K562 (cell line): ENCODE results near the gene NALCN. TPM values are rescaled to one million over a fixed set of nuclear protein-coding genes. Genes with fewer than 3 reads are reported as not detected.

Experiments
- ATAC-seq: fragments of 200-7000 bp; cut with Tn5 transposase; 3 replicates; pipeline ENCODE4 v1.9.1; 2020; ENCODE audit warnings: moderate library complexity
- BruUV-seq: library from RNA; stranded (reverse); fragments of 400-500 nt; replicated peaks from 2 replicates; lab custom pipeline; 2021; lab: Mats Ljungman, UMichigan
- CTCF ChIA-PET: fragments of 300-600 bp; formaldehyde crosslinking; extraction: SDS; loops from one replicate; lab custom pipeline; 2021; ENCODE audit warnings: low intra/inter-chr PET ratio; lab: Yijun Ruan, JAX
- POLR2A ChIA-PET: fragments of 300-600, 350-650 bp; sonication (Branson Sonifier 250); formaldehyde crosslinking; extraction: SDS; loops from one replicate; lab custom pipeline; 2021; ENCODE audit warnings: antibody characterized with exemption, inconsistent platforms; lab: Yijun Ruan, JAX
- DNase-seq, 4 experiments: peaks; one replicate each; pipeline versions ENCODE4 v3.0.0 to v3.0.0-alpha.2; 2011 to 2018; ENCODE audit warnings: low spot score in 3 of 4, mixed read lengths in 3 of 4; ENCODE audit errors: extremely low read depth in 1 of 4
- FAIRE-seq: peaks from 2 replicates; lab custom pipeline; 2011; peaks lifted over from hg19 to GRCh38; lab: Jason Lieb, UNC
- H2AFZ ChIP-seq: 2 replicates; pipeline ENCODE4 v1.6.0; 2011; ENCODE audit warnings: low read depth, low read length, control low read depth, inconsistent platforms
- H3K27ac ChIP-seq: fragments of 200-600 bp; 3 replicates; pipeline ENCODE4 v1.8.0; 2011; ENCODE audit warnings: low read depth, mild to moderate bottlenecking, control low read depth, inconsistent platforms, low read length, moderate library complexity, mixed read lengths; ENCODE audit errors: extremely low read depth
- H3K27me3 ChIP-seq, 2 experiments: fragments of 300-600 bp in 1 of 2; 2 replicates in 1 of 2; 3 replicates in 1 of 2; pipeline versions ENCODE4 v1.6.0 to v1.8.0; 2011; ENCODE audit warnings: inconsistent platforms in 2 of 2, low read length in 2 of 2, mild to moderate bottlenecking in 1 of 2, mixed read lengths in 1 of 2, moderate library complexity in 1 of 2; ENCODE audit not compliant: control insufficient read depth in 2 of 2, insufficient read depth in 2 of 2
- H3K36me3 ChIP-seq: fragments of 300-600 bp; 3 replicates; pipeline ENCODE4 v1.8.0; 2011; ENCODE audit warnings: mild to moderate bottlenecking, low read length, inconsistent platforms; ENCODE audit not compliant: control insufficient read depth, insufficient read depth
- H3K4me1 ChIP-seq, 2 experiments: fragments of 200-600 bp in 1 of 2; replicated peaks in 1 of 2; 2 replicates in 1 of 2; 3 replicates in 1 of 2; pipeline versions ENCODE4 v1.5.1 to v1.8.0; 2011; ENCODE audit warnings: inconsistent platforms in 2 of 2, low read length in 2 of 2, mild to moderate bottlenecking in 1 of 2, mixed read lengths in 1 of 2, moderate library complexity in 1 of 2; ENCODE audit not compliant: control insufficient read depth in 2 of 2, insufficient read depth in 2 of 2
- H3K4me2 ChIP-seq: 2 replicates; pipeline ENCODE4 v1.6.1; 2011; ENCODE audit warnings: low read length, control low read depth, inconsistent platforms, mixed read lengths; ENCODE audit not compliant: insufficient read depth
- H3K4me3 ChIP-seq: fragments of 200-600 bp; sonication (generic), shearing (Covaris generic); 2 replicates; pipeline ENCODE4 v1.5.1; 2016; ENCODE audit warnings: control low read depth, inconsistent platforms
- H3K79me2 ChIP-seq: fragments of 200-600 bp; 3 replicates; pipeline ENCODE4 v1.8.0; 2011; ENCODE audit warnings: low read length, inconsistent platforms; ENCODE audit not compliant: control insufficient read depth, insufficient read depth
- H3K9ac ChIP-seq, 2 experiments: 2 replicates each; pipeline versions ENCODE4 v1.6.0 to v1.6.1; 2011; ENCODE audit warnings: low read depth in 2 of 2, low read length in 2 of 2, control low read depth in 1 of 2, inconsistent platforms in 1 of 2, mild to moderate bottlenecking in 1 of 2, mixed read lengths in 1 of 2; ENCODE audit not compliant: insufficient read depth in 1 of 2
- H3K9me1 ChIP-seq: one replicate; pipeline ENCODE4 v1.6.0; 2011; ENCODE audit warnings: inconsistent platforms, mild to moderate bottlenecking, low read length, moderate library complexity; ENCODE audit not compliant: control insufficient read depth, insufficient read depth
- H3K9me3 ChIP-seq: replicated peaks from 2 replicates; pipeline ENCODE4 v1.5.1; 2011; ENCODE audit warnings: low read depth, low read length, inconsistent platforms; ENCODE audit not compliant: control insufficient read depth, insufficient read depth
- H4K20me1 ChIP-seq: replicated peaks from 2 replicates; pipeline ENCODE4 v1.6.1; 2011; ENCODE audit warnings: low read length, inconsistent platforms, mixed read lengths; ENCODE audit not compliant: control insufficient read depth, insufficient read depth
- ERF ChIP-seq: fragments of 450-650 bp; formaldehyde crosslinking; IDR thresholded peaks from 2 replicates; pipeline ENCODE4 v1.4.0; 2020; ENCODE audit warnings: mild to moderate bottlenecking, mixed read lengths
- GTF3C2 ChIP-seq: IDR thresholded peaks from 3 replicates; pipeline ENCODE4 v1.6.1; 2011; ENCODE audit warnings: borderline replicate concordance, mild to moderate bottlenecking, moderate library complexity; ENCODE audit not compliant: insufficient read length; ENCODE audit errors: extremely low read depth
- HNRNPUL1 ChIP-seq: fragments of 200-400 bp; formaldehyde crosslinking; IDR thresholded peaks from 2 replicates; pipeline ENCODE4 v1.6.1; 2017; ENCODE audit warnings: low read length
- IRF1 ChIP-seq: sonication (generic); formaldehyde crosslinking; IDR thresholded peaks from 2 replicates; pipeline ENCODE4 v1.8.0; 2022; ENCODE audit warnings: missing genetic modification reagents, mild to moderate bottlenecking, borderline replicate concordance
- STAT6 ChIP-seq: sonication (generic); formaldehyde crosslinking; IDR thresholded peaks from 2 replicates; pipeline ENCODE4 v1.8.1; 2023; ENCODE audit warnings: mild to moderate bottlenecking, missing genetic modification reagents
- TCF3 ChIP-seq: sonication (generic); formaldehyde crosslinking; IDR thresholded peaks from 2 replicates; pipeline ENCODE4 v1.4.0; 2020; ENCODE audit warnings: mild to moderate bottlenecking, missing genetic modification reagents
- WGBS: fragments of 100-300 bp; shearing (Covaris generic); methylation state at CpG from one replicate; pipeline ENCODE4 v1.1.6; 2016; ENCODE audit warnings: low coverage, mixed read lengths; ENCODE audit not compliant: insufficient coverage; ENCODE audit errors: missing lambda C conversion rate; 5-methylcytosine and 5-hydroxymethylcytosine counted together
- in situ Hi-C: fragments of 300-500 bp; cut with MboI; formaldehyde crosslinking; loops from 4 replicates; pipeline ENCODE4 v1.15.0; 2018; ENCODE audit warnings: inconsistent platforms, mixed read lengths
- intact Hi-C: fragments of 100-400 bp; cut with micrococcal nuclease; formaldehyde crosslinking; loops from 2 replicates; pipeline ENCODE4 v1.14.2; 2022
- polyA plus RNA-seq, 8 experiments: library from polyadenylated mRNA; depleted of rRNA in 4 of 8; stranded (reverse) in 5 of 8; unstranded in 3 of 8; fragments of >200 nt; fragmentation: Nextera tagmentation in 2 of 8; fragmentation: Illumina TruSeq in 1 of 8; extraction: Ambion mirVana in 2 of 8; extraction: Trizol in 1 of 8; gene quantifications; 2 replicates each; pipeline versions ENCODE4 v1.2.1 to v1.2.3, GENCODE V29; 2011 to 2014; ENCODE audit warnings: inconsistent platforms in 1 of 8, missing spikeins in 1 of 8
- total RNA-seq, 7 experiments: library from RNA; depleted of rRNA in 6 of 7; stranded (reverse); fragments of >200 nt in 6 of 7; fragmentation: Illumina TruSeq in 2 of 7; extraction: Trizol in 2 of 7; gene quantifications; 2 replicates each; pipeline versions ENCODE4 v1.2.1 to v1.2.3, GENCODE V29; 2011 to 2021; ENCODE audit warnings: low replicate concordance in 1 of 7

Gene NALCN
- total and polyA plus RNA-seq, 9 of the 15 experiments (the other 6 are each of a cell fraction or from before 2014, with no cell fraction given) = not detected

- H3K79me2 ChIP-seq = no peaks in the 10 kb centered on the region
- DNase-seq = no peak
- in situ Hi-C loops = no loop called here
- H3K9ac ChIP-seq = no peak overlapping the region
- H3K9me3 ChIP-seq = no peaks in the 10 kb centered on the region
- H3K4me2 ChIP-seq = no peak overlapping the region
- no peak overlapping the region for H2AFZ ChIP-seq
- no peak overlapping the region for H3K27ac ChIP-seq
- no peaks in the 10 kb centered on the region for H3K36me3 ChIP-seq
- intact Hi-C loops = no loop called here
- H3K9me1 ChIP-seq = no peaks in the 10 kb centered on the region
- H4K20me1 ChIP-seq = no peaks in the 10 kb centered on the region
- 3% methylated on average over 4 of the region's 4 CpGs for whole genome bisulfite sequencing
- no peaks in the 10 kb centered on the region for H3K27me3 ChIP-seq
- no peak for FAIRE-seq
- BruUV-seq = no TSS peak
- no peak for ATAC-seq
- no peak for TF ChIP-seq ERF (CRISPR knock-in tag)
- TF ChIP-seq TCF3 = no peak
- POLR2A ChIA-PET = no interaction called here
- H3K4me1 ChIP-seq = no peaks in the 10 kb centered on the region
- CTCF ChIA-PET = no interaction called here
- H3K4me3 ChIP-seq = no peak overlapping the region
Measured at GRCh38 chr13:101178406-101178805, 237.9 kb downstream of the NALCN start.

GRCh38 chr13:101170306-101170705 lies 246.0 kb downstream of the NALCN start:
- CTCF ChIA-PET = no interaction called here
- TF ChIP-seq STAT6 (no peak), HNRNPUL1 (no peak), IRF1 (CRISPR knock-in tag) (no peak), GTF3C2 (no peak)

More at GRCh38 chr13:101170306-101170705, 246.0 kb downstream of the NALCN start:
- no peaks in the 10 kb centered on the region for H3K9me1 ChIP-seq
- no peaks in the 10 kb centered on the region for H3K79me2 ChIP-seq
- no peak overlapping the region for H3K9ac ChIP-seq
- H3K4me2 ChIP-seq = no peak overlapping the region
- H3K27ac ChIP-seq = no peak overlapping the region
- H4K20me1 ChIP-seq = no peaks in the 10 kb centered on the region
- POLR2A ChIA-PET = no interaction called here
- intact Hi-C loops (no loop called here), in situ Hi-C loops (no loop called here)
- FAIRE-seq (no peak), ATAC-seq (no peak), DNase-seq (no peak)
- no peak overlapping the region for H2AFZ ChIP-seq
- H3K4me1 ChIP-seq = no peaks in the 10 kb centered on the region
- WGBS = 0% methylated on average over 1 of the region's 2 CpGs
- no peaks in the 10 kb centered on the region for H3K27me3 ChIP-seq
- no peak overlapping the region for H3K4me3 ChIP-seq
- no TSS peak for BruUV-seq
- H3K9me3 ChIP-seq = no peaks in the 10 kb centered on the region
- H3K36me3 ChIP-seq = no peaks in the 10 kb centered on the region
